Keratinocyte (primary cell): ENCODE results near the gene TMEM181.

ENCODE experiments used
- EZH2 ChIP-seq: IDR thresholded peaks from one replicate; pipeline ENCODE4 v1.6.1; 2012; ENCODE audit warnings: inconsistent platforms, mild to moderate bottlenecking, low read length, moderate library complexity
- TF ChIP-seq, protein P1 (sequence below), 3 experiments: IDR thresholded peaks in 1 of 3; conservative IDR thresholded peaks in 1 of 3; optimal IDR thresholded peaks in 1 of 3; 2 replicates in 2 of 3; 3 replicates in 1 of 3; pipeline versions ENCODE3 to v1.5.1; 2011; ENCODE audit warnings: low read length in 3 of 3, mild to moderate bottlenecking in 3 of 3, moderate library complexity in 2 of 3, control low read depth in 1 of 3, inconsistent platforms in 1 of 3; ENCODE audit not compliant: insufficient read depth in 2 of 3; ENCODE audit errors: extremely low read depth in 1 of 3

DNA sequence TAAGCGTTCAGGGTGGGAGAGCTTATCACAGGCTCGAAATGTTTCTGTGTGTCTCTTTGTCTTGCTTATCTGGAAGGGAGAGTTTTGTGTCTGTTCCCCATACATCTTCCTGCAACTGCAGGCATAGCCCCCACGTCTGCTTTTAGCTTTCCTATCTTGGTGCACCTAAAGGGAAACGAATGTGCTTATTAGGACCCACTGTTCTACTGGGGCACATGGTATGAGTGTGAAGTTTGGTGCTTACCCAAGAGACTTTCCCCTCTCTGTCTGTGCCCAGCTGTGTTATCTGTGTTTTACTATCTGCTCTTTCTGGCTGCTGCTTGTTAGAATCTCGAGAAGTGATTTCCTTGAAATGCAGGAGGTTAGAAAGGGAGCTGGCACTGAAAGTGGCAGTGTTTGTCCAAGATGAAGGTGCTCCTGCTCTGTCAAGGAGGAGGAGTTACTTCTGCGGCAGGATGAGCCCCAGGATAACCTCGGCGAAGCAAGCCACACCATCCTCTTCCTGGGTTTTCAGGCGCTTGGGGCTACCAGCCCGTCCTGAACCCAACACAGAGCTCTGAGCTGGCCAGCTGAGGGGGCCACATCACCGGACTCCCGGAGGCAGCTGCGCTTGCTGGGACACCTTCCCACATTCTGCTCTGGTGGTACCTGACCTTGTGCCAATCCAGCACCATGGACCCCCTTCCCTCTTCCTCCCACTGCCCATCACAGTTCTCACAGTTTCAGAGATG is 61.2 kb downstream of the TMEM181 start:
- TF ChIP-seq, protein P1, sequence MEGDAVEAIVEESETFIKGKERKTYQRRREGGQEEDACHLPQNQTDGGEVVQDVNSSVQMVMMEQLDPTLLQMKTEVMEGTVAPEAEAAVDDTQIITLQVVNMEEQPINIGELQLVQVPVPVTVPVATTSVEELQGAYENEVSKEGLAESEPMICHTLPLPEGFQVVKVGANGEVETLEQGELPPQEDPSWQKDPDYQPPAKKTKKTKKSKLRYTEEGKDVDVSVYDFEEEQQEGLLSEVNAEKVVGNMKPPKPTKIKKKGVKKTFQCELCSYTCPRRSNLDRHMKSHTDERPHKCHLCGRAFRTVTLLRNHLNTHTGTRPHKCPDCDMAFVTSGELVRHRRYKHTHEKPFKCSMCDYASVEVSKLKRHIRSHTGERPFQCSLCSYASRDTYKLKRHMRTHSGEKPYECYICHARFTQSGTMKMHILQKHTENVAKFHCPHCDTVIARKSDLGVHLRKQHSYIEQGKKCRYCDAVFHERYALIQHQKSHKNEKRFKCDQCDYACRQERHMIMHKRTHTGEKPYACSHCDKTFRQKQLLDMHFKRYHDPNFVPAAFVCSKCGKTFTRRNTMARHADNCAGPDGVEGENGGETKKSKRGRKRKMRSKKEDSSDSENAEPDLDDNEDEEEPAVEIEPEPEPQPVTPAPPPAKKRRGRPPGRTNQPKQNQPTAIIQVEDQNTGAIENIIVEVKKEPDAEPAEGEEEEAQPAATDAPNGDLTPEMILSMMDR (optimal IDR thresholded peaks at IDR 0.05 in 1 of 3, IDR thresholded peaks at IDR 0.05 in 1 of 3, conservative IDR thresholded peaks at IDR 0.05 in 1 of 3; ENCODE audit: extremely low read depth in 1 of 3, insufficient read depth in 2 of 3, low read length in 3 of 3) = no peak
- TF ChIP-seq EZH2 = no peak
